Activated naive CD4-positive, alpha-beta T cell treated with anti-CD3 and anti-CD28 coated beads, Interleukin-2, amount 50 U/mL, for 24 hours (primary cell): Measurements from ENCODE around the gene NYNRIN.

Experiments
- H3K27ac Mint-ChIP-seq: one replicate; pipeline ENCODE4 v1.8.0; 2021; ENCODE audit warnings: mild to moderate bottlenecking, mixed read lengths
- H3K27me3 Mint-ChIP-seq: one replicate; pipeline ENCODE4 v1.8.0; 2021; ENCODE audit warnings: mixed read lengths
- H3K36me3 Mint-ChIP-seq: one replicate; pipeline ENCODE4 v1.8.0; 2021; ENCODE audit warnings: mixed read lengths
- H3K4me1 Mint-ChIP-seq: one replicate; pipeline ENCODE4 v1.8.0; 2021; ENCODE audit warnings: mixed read lengths
- H3K4me3 Mint-ChIP-seq: one replicate; pipeline ENCODE4 v1.8.0; 2021; ENCODE audit warnings: mild to moderate bottlenecking, mixed read lengths
- H3K9me3 Mint-ChIP-seq: one replicate; pipeline ENCODE4 v1.8.0; 2021; ENCODE audit warnings: mixed read lengths

The NYNRIN gene

DNA sequence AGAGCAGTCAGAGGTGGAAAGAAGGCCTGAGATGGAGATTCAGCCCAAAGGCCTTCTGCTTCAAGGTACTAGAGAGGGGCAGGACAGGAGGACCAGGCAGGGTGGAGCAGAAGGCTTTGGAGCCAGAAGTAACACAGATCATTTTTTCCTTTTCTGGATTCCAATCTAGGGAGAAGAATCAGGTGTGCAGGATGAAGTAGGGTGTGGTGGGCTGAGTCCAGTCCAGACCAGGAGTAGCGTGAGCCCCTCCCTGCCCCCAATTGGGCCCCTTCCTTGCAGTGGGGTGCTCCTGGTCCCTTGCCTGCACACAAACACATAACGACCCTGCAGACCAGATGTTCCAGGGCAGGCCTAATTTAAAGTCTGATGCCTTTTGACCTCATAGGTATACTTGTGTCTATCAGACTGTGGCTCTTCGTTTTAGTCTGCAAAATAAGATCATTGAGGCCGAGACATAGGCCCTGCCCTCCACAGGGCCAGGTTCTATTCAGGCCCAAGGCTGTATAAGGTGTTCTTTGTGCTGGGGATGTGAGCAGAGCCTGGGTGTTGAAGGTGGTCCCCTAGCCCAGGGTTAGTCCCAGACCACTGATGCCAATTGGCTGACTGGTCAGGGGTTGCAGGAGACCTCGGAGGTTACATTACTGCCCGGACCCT is 1.0 kb upstream of the NYNRIN start:
- H3K4me1 Mint-ChIP-seq = peaks cover 11% of the 10 kb centered on the region
- H3K36me3 Mint-ChIP-seq = no peaks in the 10 kb centered on the region
- no peaks in the 10 kb centered on the region for H3K9me3 Mint-ChIP-seq
- H3K4me3 Mint-ChIP-seq = peak overlapping the region; percentile 8
- H3K27ac Mint-ChIP-seq = no peak overlapping the region
- H3K27me3 Mint-ChIP-seq = no peaks in the 10 kb centered on the region

DNA sequence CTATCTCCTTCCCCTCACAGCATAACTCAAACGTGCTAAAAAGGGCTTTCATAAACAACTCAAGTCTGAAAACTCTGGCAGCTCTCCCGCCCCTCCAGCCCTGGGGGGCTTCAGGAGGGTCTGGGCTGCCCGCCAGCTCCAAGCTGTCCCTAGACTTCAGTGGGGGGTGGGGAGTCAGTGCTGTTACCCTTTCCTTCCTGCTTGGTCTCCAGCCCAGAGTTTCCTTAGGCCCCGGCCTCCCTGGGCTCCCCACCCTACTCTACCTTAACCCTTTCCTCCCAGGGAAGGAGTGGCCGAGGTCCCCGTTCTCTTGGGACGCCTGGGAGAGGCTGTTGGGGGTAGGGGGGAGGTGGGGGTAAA is 530 bp upstream of the NYNRIN start:
- no peak overlapping the region for H3K4me3 Mint-ChIP-seq
- no peaks in the 10 kb centered on the region for H3K9me3 Mint-ChIP-seq
- no peaks in the 10 kb centered on the region for H3K36me3 Mint-ChIP-seq
- peaks cover 11% of the 10 kb centered on the region for H3K4me1 Mint-ChIP-seq
- H3K27ac Mint-ChIP-seq = no peak overlapping the region
- no peaks in the 10 kb centered on the region for H3K27me3 Mint-ChIP-seq

DNA sequence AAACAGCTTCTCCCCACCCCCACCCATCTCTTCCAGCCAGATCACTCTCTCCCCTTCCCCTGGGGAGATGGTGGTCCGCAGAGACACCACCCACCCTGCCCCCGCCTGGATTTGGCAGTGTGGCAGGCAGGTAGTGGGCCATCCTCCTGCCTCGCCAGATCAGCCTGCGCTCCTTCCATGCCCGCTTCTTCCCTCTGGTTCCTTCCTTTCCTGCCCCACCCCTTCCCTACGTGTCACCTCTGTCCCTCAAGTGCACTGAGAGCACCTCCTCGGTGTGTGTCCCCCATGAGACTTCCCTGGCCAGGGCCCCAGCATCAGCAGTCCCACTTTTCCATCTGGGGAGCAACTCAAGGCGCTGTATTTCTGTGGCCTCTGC is 632 bp downstream of the NYNRIN start:
- Mint-ChIP-seq H3K9me3 (no peaks in the 10 kb centered on the region), H3K27ac (no peak overlapping the region), H3K4me1 (peaks cover 11% of the 10 kb centered on the region), H3K36me3 (no peaks in the 10 kb centered on the region), H3K4me3 (peak overlapping the region; percentile 70), H3K27me3 (no peaks in the 10 kb centered on the region)

GRCh38 chr14:24399999-24400718 is 1.4 kb downstream of the NYNRIN start:
- Mint-ChIP-seq H3K27ac (no peak overlapping the region), H3K4me1 (peaks cover 11% of the 10 kb centered on the region), H3K36me3 (no peaks in the 10 kb centered on the region), H3K4me3 (peak overlapping the region; percentile 70), H3K27me3 (no peaks in the 10 kb centered on the region), H3K9me3 (no peaks in the 10 kb centered on the region)

GRCh38 chr14:24401810-24402702 is 3.3 kb downstream of the NYNRIN start:
- Mint-ChIP-seq H3K27me3 (no peaks in the 10 kb centered on the region), H3K4me1 (peaks cover 11% of the 10 kb centered on the region), H3K36me3 (no peaks in the 10 kb centered on the region), H3K27ac (no peak overlapping the region), H3K9me3 (no peaks in the 10 kb centered on the region), H3K4me3 (no peak overlapping the region)

DNA sequence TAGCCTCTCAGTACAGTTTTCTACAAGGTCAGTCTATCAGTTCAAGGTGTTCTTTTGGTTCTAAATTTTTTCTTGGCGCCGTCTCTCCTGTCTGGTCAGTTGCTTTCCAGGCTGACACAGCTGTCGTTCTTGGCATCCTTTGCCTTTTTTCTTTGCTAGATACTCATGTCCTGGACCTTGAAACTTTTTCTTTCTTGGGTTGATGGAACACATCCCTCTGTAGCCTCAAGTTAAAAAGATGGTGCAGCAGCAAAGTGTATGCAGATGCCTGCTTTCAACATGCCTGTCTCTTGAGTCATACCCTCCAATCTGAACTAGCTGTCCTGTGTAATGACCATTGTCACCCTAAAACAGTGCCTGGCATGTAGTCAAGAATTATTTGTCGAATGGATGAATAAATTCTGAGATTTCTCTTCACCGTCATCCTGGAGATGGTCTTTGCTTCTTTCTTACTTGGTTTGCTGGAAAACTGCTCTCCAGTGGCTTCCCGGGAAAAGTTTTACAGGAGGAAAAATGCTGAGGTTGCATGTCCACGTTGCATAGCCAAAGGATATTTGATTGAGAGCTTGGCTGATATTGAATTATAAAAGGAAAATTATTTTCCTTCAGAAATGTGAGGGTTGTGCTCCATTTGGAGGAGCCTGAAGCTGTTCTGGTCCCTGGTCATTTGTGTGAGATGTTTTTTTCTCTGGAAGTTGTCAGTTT is 4.6 kb downstream of the NYNRIN start:
- Mint-ChIP-seq H3K36me3 (no peaks in the 10 kb centered on the region), H3K4me3 (no peak overlapping the region), H3K27ac (no peak overlapping the region), H3K4me1 (peaks cover 11% of the 10 kb centered on the region), H3K27me3 (no peaks in the 10 kb centered on the region), H3K9me3 (no peaks in the 10 kb centered on the region)

- H3K9me3 Mint-ChIP-seq = no peaks in the 10 kb centered on the region
- H3K4me1 Mint-ChIP-seq = peaks cover 4% of the 10 kb centered on the region
- H3K27ac Mint-ChIP-seq = no peak overlapping the region
These were observed 6.0 kb downstream of the NYNRIN start for GRCh38 chr14:24404814-24405213.

GRCh38 chr14:24406416-24406815 is 7.6 kb downstream of the NYNRIN start:
- H3K27ac Mint-ChIP-seq = no peak overlapping the region
- H3K4me3 Mint-ChIP-seq = no peak overlapping the region
- H3K36me3 Mint-ChIP-seq = no peaks in the 10 kb centered on the region
- no peaks in the 10 kb centered on the region for H3K9me3 Mint-ChIP-seq
- no peaks in the 10 kb centered on the region for H3K4me1 Mint-ChIP-seq
- H3K27me3 Mint-ChIP-seq = no peaks in the 10 kb centered on the region

More at GRCh38 chr14:24404814-24405213, 6.0 kb downstream of the NYNRIN start:
- H3K4me3 Mint-ChIP-seq = no peak overlapping the region
- H3K36me3 Mint-ChIP-seq = no peaks in the 10 kb centered on the region
- H3K27me3 Mint-ChIP-seq = no peaks in the 10 kb centered on the region

- H3K27me3 Mint-ChIP-seq = no peaks in the 10 kb centered on the region
- no peak overlapping the region for H3K4me3 Mint-ChIP-seq
- H3K27ac Mint-ChIP-seq = no peak overlapping the region
- no peaks in the 10 kb centered on the region for H3K4me1 Mint-ChIP-seq
- no peaks in the 10 kb centered on the region for H3K36me3 Mint-ChIP-seq
- no peaks in the 10 kb centered on the region for H3K9me3 Mint-ChIP-seq
These were observed 9.0 kb downstream of the NYNRIN start for GRCh38 chr14:24407608-24408325.

DNA sequence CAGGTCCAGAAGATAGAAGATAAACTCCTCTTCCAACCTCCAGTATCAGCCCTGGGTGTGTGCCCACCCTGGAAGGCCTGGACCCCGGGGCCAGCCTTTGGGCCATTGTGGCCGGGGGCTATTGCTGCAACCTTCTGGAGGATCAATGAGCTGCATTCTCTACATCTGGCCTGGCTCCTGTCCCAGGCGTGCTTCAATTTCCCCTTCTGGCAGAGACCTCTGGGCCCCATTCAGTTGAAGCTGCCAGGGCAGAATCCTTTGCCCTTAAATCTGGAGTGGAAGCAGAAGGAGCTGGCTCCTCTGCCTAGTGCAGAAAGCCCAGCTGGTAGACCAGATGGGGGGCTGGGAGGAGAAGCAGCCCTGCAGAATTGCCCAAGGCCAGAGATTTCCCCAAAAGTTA is 10.0 kb downstream of the NYNRIN start:
- Mint-ChIP-seq H3K27me3 (no peaks in the 10 kb centered on the region), H3K4me3 (no peak overlapping the region), H3K27ac (no peak overlapping the region), H3K4me1 (no peaks in the 10 kb centered on the region), H3K9me3 (no peaks in the 10 kb centered on the region), H3K36me3 (no peaks in the 10 kb centered on the region)

DNA sequence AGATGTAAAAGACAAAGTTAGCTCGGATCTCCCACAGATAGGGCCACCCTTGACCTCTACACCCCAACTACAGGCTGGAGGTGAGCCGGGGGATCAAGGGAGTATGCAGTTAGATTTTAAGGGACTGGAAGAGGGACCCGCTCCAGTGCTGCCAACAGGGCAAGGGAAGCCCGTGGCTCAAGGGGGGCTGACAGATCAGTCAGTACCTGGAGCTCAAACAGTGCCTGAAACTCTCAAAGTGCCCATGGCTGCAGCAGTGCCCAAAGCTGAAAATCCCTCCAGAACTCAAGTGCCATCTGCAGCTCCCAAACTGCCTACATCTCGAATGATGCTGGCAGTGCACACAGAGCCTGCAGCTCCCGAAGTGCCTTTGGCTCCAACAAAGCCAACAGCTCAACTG is 10.4 kb downstream of the NYNRIN start:
- Mint-ChIP-seq H3K4me1 (no peaks in the 10 kb centered on the region), H3K4me3 (no peak overlapping the region), H3K27me3 (no peaks in the 10 kb centered on the region), H3K9me3 (no peaks in the 10 kb centered on the region), H3K36me3 (no peaks in the 10 kb centered on the region), H3K27ac (no peak overlapping the region)

DNA sequence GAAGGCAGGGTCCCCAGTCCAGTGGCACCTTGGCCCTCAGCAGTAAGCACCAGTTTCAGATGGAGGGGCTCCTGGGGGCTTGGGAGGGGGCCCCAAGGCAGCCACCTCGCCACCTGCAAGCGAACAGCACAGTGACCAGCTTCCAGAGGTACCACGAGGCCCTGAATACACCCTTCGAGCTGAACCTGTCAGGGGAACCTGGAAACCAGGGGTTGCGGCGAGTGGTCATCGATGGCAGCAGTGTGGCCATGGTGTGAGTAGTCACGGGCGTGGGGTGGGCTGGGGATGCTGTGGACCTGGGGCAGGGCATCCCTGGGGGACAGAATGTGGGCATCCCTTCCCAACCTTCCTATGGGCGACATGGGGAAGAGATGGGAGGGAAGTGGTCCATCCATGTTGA is 11.2 kb downstream of the NYNRIN start:
- H3K4me3 Mint-ChIP-seq = no peak overlapping the region
- no peaks in the 10 kb centered on the region for H3K36me3 Mint-ChIP-seq
- H3K27me3 Mint-ChIP-seq = no peaks in the 10 kb centered on the region
- H3K9me3 Mint-ChIP-seq = no peaks in the 10 kb centered on the region
- H3K27ac Mint-ChIP-seq = no peak overlapping the region
- no peaks in the 10 kb centered on the region for H3K4me1 Mint-ChIP-seq

DNA sequence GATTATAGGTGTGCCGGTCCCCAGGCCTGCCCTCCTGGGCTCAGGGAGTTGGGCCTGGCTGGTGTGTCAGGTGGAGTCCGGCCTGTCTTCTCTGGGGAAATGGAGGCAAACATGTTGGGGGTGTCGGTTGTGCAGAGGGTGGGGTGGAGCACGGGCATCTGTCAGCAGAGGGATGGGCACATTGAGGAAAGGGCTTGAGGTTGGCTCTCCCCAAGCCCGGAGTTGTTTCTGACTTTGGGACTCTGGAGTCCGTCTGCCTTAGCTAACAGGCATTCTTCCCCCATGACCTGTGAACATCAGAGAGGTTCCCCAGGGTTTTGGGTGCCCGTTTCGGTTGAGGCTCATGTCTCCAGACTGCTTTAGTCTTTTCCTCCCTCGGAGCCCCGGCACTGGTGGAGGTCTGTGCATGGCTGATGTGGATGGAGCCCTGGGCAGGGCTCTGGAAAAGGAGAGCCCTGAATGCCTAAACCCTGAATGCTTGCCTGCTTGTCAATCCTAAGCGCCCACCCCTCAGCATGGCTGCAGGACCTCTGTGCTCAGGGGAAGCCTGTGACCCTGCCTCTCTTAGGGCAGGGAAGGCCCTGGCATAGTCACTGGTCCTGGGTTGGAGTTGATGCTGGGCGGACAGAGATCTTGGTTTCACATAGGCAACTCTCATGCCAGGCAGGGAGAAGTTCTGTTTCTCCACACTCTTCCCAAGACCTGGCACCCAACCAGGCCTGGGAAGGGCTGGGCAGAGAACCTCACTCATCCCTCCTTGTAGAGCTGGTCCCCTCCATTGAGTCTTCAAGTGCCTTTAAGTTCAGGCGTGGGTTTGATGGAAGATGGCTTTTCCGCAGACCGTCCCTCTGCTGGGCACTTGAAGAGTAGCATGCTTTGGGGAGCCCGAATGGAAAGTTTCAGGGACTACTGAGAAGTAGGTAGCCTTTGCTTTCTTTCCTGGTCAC is 12.9 kb downstream of the NYNRIN start:
- no peaks in the 10 kb centered on the region for H3K27me3 Mint-ChIP-seq
- H3K36me3 Mint-ChIP-seq = no peaks in the 10 kb centered on the region
- H3K4me3 Mint-ChIP-seq = no peak overlapping the region
- no peaks in the 10 kb centered on the region for H3K9me3 Mint-ChIP-seq
- no peak overlapping the region for H3K27ac Mint-ChIP-seq
- H3K4me1 Mint-ChIP-seq = no peaks in the 10 kb centered on the region

DNA sequence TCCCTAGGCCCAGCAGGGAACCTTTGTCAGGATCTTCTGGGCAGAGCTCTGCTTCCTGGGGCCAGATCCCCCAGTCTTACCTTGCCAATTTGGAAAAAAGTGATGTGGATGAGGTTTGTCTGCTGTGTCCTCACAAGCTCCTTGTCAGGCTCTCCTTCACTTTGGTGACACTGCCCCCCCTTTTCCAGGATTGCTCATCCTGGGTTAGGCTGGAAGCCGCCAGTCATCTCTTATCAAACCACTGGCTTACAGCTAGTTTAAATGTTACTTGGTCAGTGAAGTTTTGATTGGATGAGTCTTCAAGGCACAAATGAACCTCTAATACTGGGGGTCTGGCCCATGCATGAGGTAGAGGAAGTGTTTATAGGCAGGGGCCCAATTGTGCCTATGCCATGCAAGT is 15.3 kb downstream of the NYNRIN start:
- Mint-ChIP-seq H3K36me3 (no peaks in the 10 kb centered on the region), H3K4me3 (no peak overlapping the region), H3K4me1 (no peaks in the 10 kb centered on the region), H3K27me3 (peaks cover 3% of the 10 kb centered on the region), H3K27ac (no peak overlapping the region), H3K9me3 (no peaks in the 10 kb centered on the region)
